Kidney epithelial cell (primary cell): ENCODE data around the gene POLR2F. TPM values are rescaled to one million over a fixed set of nuclear protein-coding genes. Genes with fewer than 3 reads are reported as not detected.

ENCODE experiments used
- DNase-seq: peaks from one replicate; pipeline ENCODE4 v3.0.0-alpha.2; 2010; ENCODE audit warnings: low read depth
- H3K27me3 ChIP-seq: 2 replicates; pipeline ENCODE4 v1.6.0; 2011; ENCODE audit warnings: low read length; ENCODE audit not compliant: control insufficient read depth, insufficient read depth
- H3K36me3 ChIP-seq: 2 replicates; pipeline ENCODE4 v1.5.1; 2011; ENCODE audit warnings: low read length; ENCODE audit not compliant: control insufficient read depth, insufficient read depth
- H3K4me3 ChIP-seq: 2 replicates; pipeline ENCODE4 v1.5.1; 2011; ENCODE audit warnings: low read depth, mild to moderate bottlenecking, control low read depth, low read length
- CTCF ChIP-seq: IDR thresholded peaks from 2 replicates; pipeline ENCODE4 v1.5.1; 2011; ENCODE audit warnings: mild to moderate bottlenecking, moderate library complexity, low read length, control low read depth, inconsistent platforms; ENCODE audit not compliant: insufficient read depth, poor library complexity, severe bottlenecking
- total RNA-seq: library from RNA; depleted of rRNA; stranded (reverse); fragments of >200 nt; gene quantifications from 2 replicates; pipeline ENCODE4 v1.2.3, GENCODE V29; 2015

The POLR2F gene
- total RNA-seq, 1 donor from 2014 or later = 79.8 TPM

- Histone ChIP-seq H3K36me3 (no peaks in the 10 kb centered on the region), H3K27me3 (no peaks in the 10 kb centered on the region), H3K4me3 (no peak overlapping the region)
- TF ChIP-seq CTCF = no peak
- no peak for DNase-seq
Measured at GRCh38 chr22:38006906-38007305, 53.4 kb downstream of the POLR2F start.

- Histone ChIP-seq H3K36me3 (no peaks in the 10 kb centered on the region), H3K27me3 (no peaks in the 10 kb centered on the region), H3K4me3 (no peak overlapping the region)
- DNase-seq = no peak
- no peak for TF ChIP-seq CTCF
Measured at GRCh38 chr22:38007330-38007902, 53.9 kb downstream of the POLR2F start.

GRCh38 chr22:38009000-38009806 lies 55.7 kb downstream of the POLR2F start:
- no peaks in the 10 kb centered on the region for H3K36me3 ChIP-seq
- DNase-seq = no peak
- H3K27me3 ChIP-seq = no peaks in the 10 kb centered on the region
- no peak for TF ChIP-seq CTCF
- H3K4me3 ChIP-seq = no peak overlapping the region

GRCh38 chr22:38012604-38013072 lies 59.1 kb downstream of the POLR2F start:
- H3K27me3 ChIP-seq = no peaks in the 10 kb centered on the region
- no peak for DNase-seq
- H3K4me3 ChIP-seq = no peak overlapping the region
- TF ChIP-seq CTCF = no peak
- no peaks in the 10 kb centered on the region for H3K36me3 ChIP-seq

- no peak overlapping the region for H3K4me3 ChIP-seq
- TF ChIP-seq CTCF = no peak
- no peaks in the 10 kb centered on the region for H3K27me3 ChIP-seq
- no peak for DNase-seq
- no peaks in the 10 kb centered on the region for H3K36me3 ChIP-seq
Measured at GRCh38 chr22:38014083-38014482, 60.6 kb downstream of the POLR2F start.
